Measurements from ENCODE around the gene CD5L.

CD5L gene

GRCh38 chr1:157841708-157842107 is at the start of gene CD5L:
TSS of gene CD5L (minus strand) at chr1:157841808. CDS start at chr1:157841701, 107 bp downstream.
- DNase-seq = no peak

- DNase-seq = no peak
These were observed 41.0 kb upstream of the CD5L start for GRCh38 chr1:157882580-157882979.

- DNase-seq = no peak
These were observed 39.0 kb upstream of the CD5L start for GRCh38 chr1:157880621-157881020.

GRCh38 chr1:157878059-157878458 is 36.5 kb upstream of the CD5L start:
- no peak for DNase-seq

- no peak for DNase-seq
These were observed 28.9 kb upstream of the CD5L start for GRCh38 chr1:157870490-157870889.

- DNase-seq = no peak
These were observed 27.0 kb upstream of the CD5L start for GRCh38 chr1:157868654-157869053.

GRCh38 chr1:157862114-157863070 is 20.8 kb upstream of the CD5L start:
- DNase-seq = no peak

- DNase-seq = no peak
These were observed 14.9 kb upstream of the CD5L start for GRCh38 chr1:157856538-157856937.

- no peak for DNase-seq
These were observed 10.9 kb upstream of the CD5L start for GRCh38 chr1:157852476-157852875.

GRCh38 chr1:157849229-157849875 is 7.7 kb upstream of the CD5L start:
- DNase-seq = no peak

GRCh38 chr1:157844089-157844830 is 2.7 kb upstream of the CD5L start:
- no peak for DNase-seq

GRCh38 chr1:157842939-157843338 is 1.3 kb upstream of the CD5L start:
- no peak for DNase-seq

GRCh38 chr1:157838966-157839365 is 2.6 kb downstream of the CD5L start:
- no peak for DNase-seq

GRCh38 chr1:157834430-157834829 is 7.2 kb downstream of the CD5L start:
- DNase-seq = no peak

- no peak for DNase-seq
These were observed 8.5 kb downstream of the CD5L start for GRCh38 chr1:157833145-157833544.

GRCh38 chr1:157831968-157832626 is 9.5 kb downstream of the CD5L start:
- DNase-seq = no peak

- DNase-seq = no peak
These were observed 10.7 kb downstream of the CD5L start for GRCh38 chr1:157830887-157831286.

GRCh38 chr1:157829711-157830110 is 11.9 kb downstream of the CD5L start:
- no peak for DNase-seq

GRCh38 chr1:157829210-157829609 is 12.4 kb downstream of the CD5L start:
- DNase-seq = no peak

GRCh38 chr1:157820299-157820698 is 21.3 kb downstream of the CD5L start:
- DNase-seq = no peak

GRCh38 chr1:157819896-157820295 is 21.7 kb downstream of the CD5L start, which contains the start of gene FCRL1:
TSS of gene FCRL1 (minus strand) at chr1:157820120. CDS start at chr1:157820037, 83 bp downstream.
- no peak for DNase-seq

GRCh38 chr1:157819215-157819614 is 22.4 kb downstream of the CD5L start:
- no peak for DNase-seq

GRCh38 chr1:157813269-157813668 is 28.3 kb downstream of the CD5L start:
- DNase-seq = no peak
